Smooth muscle cell (in vitro differentiated cells): ENCODE measurements around the gene NUDCD3. TPM values are rescaled to one million over a fixed set of nuclear protein-coding genes. Genes with fewer than 3 reads are reported as not detected.
A peak's percentile ranks its signal among the peaks of the same experiment; 100 is the strongest.

ENCODE experiments used
- DNase-seq: peaks from one replicate; lab custom pipeline; 2025; ENCODE audit not compliant: unreplicated experiment; lab: John Stamatoyannopoulos, UW
- H2AFZ ChIP-seq: fragments of 200-600 bp; sonication (generic); 2 replicates; pipeline ENCODE4 v1.6.0; 2016; ENCODE audit warnings: antibody characterized with exemption, low read depth, mild to moderate bottlenecking
- H3F3A ChIP-seq: fragments of 200-600 bp; sonication (generic); 2 replicates; pipeline ENCODE4 v1.6.0; 2017; ENCODE audit warnings: antibody characterized with exemption, low read depth
- H3K27ac ChIP-seq: fragments of 200-600 bp; sonication (generic); 2 replicates; pipeline ENCODE4 v1.5.1; 2016; ENCODE audit warnings: low read depth, mild to moderate bottlenecking
- H3K27me3 ChIP-seq: fragments of 200-600 bp; sonication (generic); 2 replicates; pipeline ENCODE4 v1.6.1; 2016; ENCODE audit warnings: low read depth, mild to moderate bottlenecking
- H3K36me3 ChIP-seq: fragments of 200-600 bp; sonication (generic); 2 replicates; pipeline ENCODE4 v1.5.1; 2016; ENCODE audit warnings: low read depth
- H3K4me1 ChIP-seq: fragments of 200-600 bp; sonication (generic); 2 replicates; pipeline ENCODE4 v1.5.1; 2016; ENCODE audit warnings: low read depth
- H3K4me2 ChIP-seq: fragments of 200-600 bp; sonication (generic); 2 replicates; pipeline ENCODE4 v1.6.0; 2016; ENCODE audit warnings: mild to moderate bottlenecking
- H3K4me3 ChIP-seq: fragments of 200-600 bp; sonication (generic); 2 replicates; pipeline ENCODE4 v1.5.1; 2016; ENCODE audit warnings: mild to moderate bottlenecking
- H3K79me2 ChIP-seq: fragments of 200-600 bp; sonication (generic); 2 replicates; pipeline ENCODE4 v1.6.0; 2016; ENCODE audit warnings: low read depth, mild to moderate bottlenecking
- H3K9ac ChIP-seq: fragments of 200-600 bp; sonication (generic); 2 replicates; pipeline ENCODE4 v1.6.0; 2016; ENCODE audit warnings: low read depth
- H3K9me3 ChIP-seq: fragments of 200-600 bp; sonication (generic); replicated peaks from 2 replicates; pipeline ENCODE4 v1.5.1; 2016; ENCODE audit warnings: low read depth
- H4K20me1 ChIP-seq: fragments of 200-600 bp; sonication (generic); 2 replicates; pipeline ENCODE4 v1.6.0; 2016; ENCODE audit warnings: low read depth
- WGBS: methylation state at CpG from one replicate; pipeline ENCODE4 v1.1.7; 2016; ENCODE audit warnings: low lambda C conversion rate; 5-methylcytosine and 5-hydroxymethylcytosine counted together
- polyA plus RNA-seq: library from polyadenylated mRNA; unstranded; fragments of >200 nt; fragmentation: Nextera tagmentation; extraction: Ambion mirVana; gene quantifications from 2 replicates; pipeline ENCODE4 v1.2.1, GENCODE V29; 2016
- total RNA-seq: library from RNA; depleted of rRNA; stranded (reverse); fragments of >200 nt; gene quantifications from 2 replicates; pipeline ENCODE4 v1.2.3, GENCODE V29; 2014
- TF ChIP-seq, protein P1 (sequence below): fragments of 200-600 bp; sonication (generic); IDR thresholded peaks from 2 replicates; pipeline ENCODE4 v1.5.1; 2017; ENCODE audit warnings: borderline replicate concordance, mild to moderate bottlenecking, antibody characterized with exemption; ENCODE audit not compliant: insufficient read depth, poor library complexity, severe bottlenecking

The NUDCD3 gene
- total and polyA plus RNA-seq, 2 experiments from 2014 or later: 32.2 to 56.3 TPM

DNA sequence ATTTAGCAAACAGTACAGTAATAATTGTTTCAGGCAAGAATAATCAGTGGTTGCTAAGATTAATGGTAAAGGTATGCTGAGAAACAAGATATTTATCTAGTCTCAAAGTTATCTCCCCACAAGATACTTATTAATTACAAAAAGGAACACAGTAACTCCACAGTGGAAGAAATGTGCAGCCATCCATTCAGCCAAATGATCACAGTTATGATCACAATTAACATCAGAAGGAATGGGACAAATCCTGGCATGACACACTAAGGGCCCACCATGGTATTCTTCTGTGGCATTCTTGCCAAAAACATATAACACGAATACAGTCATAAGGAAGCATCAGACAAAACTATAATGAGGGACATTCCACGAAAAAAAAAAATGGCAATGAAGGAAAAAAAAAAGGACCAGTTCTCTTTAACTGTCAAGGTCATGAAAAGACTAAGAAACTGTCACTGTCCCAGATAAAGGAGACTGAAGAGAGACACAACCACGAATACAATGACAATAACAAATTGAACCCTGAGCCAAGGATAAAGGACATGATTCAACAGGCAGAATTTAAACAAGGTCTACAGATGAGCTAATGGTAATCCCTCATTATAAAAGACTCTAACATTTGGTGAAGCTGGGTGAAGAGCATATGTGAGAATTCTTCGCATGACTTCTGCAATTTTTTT lies 20.9 kb downstream of the NUDCD3 start:
- WGBS: 62% methylated on average over 4 of the region's 4 CpGs
- Histone ChIP-seq H3K9me3 (no peaks in the 10 kb centered on the region), H3K4me3 (no peak overlapping the region), H3K4me2 (peak overlapping the region; percentile 19), H2AFZ (no peak overlapping the region), H3K4me1 (no peaks in the 10 kb centered on the region), H3K9ac (no peak overlapping the region), H3K79me2 (peaks cover 58% of the 10 kb centered on the region), H3F3A (peaks cover 8% of the 10 kb centered on the region), H3K27me3 (no peaks in the 10 kb centered on the region), H3K36me3 (no peaks in the 10 kb centered on the region), H4K20me1 (peaks cover 99% of the 10 kb centered on the region), H3K27ac (peak overlapping the region; percentile 35)
- TF ChIP-seq, protein P1, sequence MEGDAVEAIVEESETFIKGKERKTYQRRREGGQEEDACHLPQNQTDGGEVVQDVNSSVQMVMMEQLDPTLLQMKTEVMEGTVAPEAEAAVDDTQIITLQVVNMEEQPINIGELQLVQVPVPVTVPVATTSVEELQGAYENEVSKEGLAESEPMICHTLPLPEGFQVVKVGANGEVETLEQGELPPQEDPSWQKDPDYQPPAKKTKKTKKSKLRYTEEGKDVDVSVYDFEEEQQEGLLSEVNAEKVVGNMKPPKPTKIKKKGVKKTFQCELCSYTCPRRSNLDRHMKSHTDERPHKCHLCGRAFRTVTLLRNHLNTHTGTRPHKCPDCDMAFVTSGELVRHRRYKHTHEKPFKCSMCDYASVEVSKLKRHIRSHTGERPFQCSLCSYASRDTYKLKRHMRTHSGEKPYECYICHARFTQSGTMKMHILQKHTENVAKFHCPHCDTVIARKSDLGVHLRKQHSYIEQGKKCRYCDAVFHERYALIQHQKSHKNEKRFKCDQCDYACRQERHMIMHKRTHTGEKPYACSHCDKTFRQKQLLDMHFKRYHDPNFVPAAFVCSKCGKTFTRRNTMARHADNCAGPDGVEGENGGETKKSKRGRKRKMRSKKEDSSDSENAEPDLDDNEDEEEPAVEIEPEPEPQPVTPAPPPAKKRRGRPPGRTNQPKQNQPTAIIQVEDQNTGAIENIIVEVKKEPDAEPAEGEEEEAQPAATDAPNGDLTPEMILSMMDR: no peak
- no peak for DNase-seq

DNA sequence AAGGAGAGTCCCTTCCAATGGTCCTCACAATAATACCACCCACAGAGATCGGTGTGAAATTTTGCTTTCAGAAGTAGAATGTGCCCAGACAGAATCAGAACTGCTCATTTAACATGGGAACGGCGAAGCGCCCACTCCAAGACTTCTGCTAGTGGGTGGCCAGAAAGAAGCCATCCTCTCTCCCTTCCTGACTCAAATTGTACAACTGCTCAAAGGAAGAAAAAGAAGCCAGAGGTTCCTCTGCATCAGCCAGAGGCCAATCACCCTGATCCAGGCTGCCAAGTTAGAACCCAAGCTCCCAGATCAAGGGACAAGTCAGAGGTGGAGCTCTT lies 23.3 kb downstream of the NUDCD3 start:
- no peak overlapping the region for H3K4me3 ChIP-seq
- TF ChIP-seq, protein P1: no peak
- no peak for DNase-seq
- H3K27me3 ChIP-seq: no peaks in the 10 kb centered on the region
- H4K20me1 ChIP-seq: peaks cover 97% of the 10 kb centered on the region
- H3K9me3 ChIP-seq: no peaks in the 10 kb centered on the region
- H3F3A ChIP-seq: peaks cover 8% of the 10 kb centered on the region
- no peak overlapping the region for H2AFZ ChIP-seq
- H3K9ac ChIP-seq: no peak overlapping the region
- no peak overlapping the region for H3K4me2 ChIP-seq
- H3K4me1 ChIP-seq: no peaks in the 10 kb centered on the region
- H3K79me2 ChIP-seq: peaks cover 62% of the 10 kb centered on the region
- no peaks in the 10 kb centered on the region for H3K36me3 ChIP-seq
- no peak overlapping the region for H3K27ac ChIP-seq
- 98% methylated on average over 4 of the region's 4 CpGs for WGBS

DNA sequence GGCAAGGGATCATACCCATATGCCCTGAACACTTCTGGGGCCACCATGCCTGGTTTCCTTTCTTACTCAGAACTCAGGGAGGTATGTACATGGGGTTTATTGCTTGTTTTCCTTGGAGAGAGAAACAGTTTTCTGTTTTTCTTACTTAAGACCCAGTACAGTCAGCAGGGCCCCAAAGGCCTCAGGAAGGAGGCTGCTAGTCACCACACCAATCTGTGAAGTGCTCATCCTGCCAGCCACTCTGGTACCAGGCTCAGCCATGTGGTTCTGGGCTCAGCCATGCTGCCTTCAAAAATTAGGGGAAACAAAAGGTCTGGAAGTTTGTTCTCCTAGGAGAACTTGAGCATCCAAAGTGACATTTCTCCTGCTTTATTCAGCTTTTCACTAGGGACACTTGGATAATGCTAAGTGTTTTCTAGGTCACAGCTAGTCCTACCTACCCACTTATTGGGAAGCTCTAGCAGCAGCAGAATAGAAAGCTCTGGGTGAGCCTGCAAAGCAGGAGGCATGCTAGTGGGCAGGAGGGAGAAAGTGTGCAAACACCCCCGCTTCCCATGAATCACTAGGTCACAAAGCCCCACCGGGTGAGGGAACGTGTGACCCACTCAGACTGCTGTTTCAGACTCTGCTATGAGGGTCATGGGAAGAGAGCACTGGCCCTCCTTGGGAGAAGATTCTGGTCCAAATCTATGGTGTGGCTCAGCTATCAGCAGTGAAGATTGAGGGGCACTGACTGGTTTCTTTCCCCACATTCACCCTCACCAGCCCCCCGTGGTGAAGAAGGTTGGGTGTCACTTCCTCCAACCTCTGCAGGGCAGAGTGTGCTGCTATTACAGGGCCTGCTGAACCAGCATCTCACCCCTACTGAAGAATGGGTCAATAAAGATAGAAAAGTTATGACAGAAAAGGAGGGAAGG lies 23.9 kb downstream of the NUDCD3 start:
- Histone ChIP-seq H3K4me1 (no peaks in the 10 kb centered on the region), H3K9me3 (no peaks in the 10 kb centered on the region), H3K27me3 (no peaks in the 10 kb centered on the region), H3K9ac (no peak overlapping the region), H3K4me2 (no peak overlapping the region), H3K79me2 (peaks cover 65% of the 10 kb centered on the region), H3K36me3 (no peaks in the 10 kb centered on the region), H3K4me3 (no peak overlapping the region), H4K20me1 (peaks cover 96% of the 10 kb centered on the region), H3K27ac (no peak overlapping the region), H3F3A (peaks cover 8% of the 10 kb centered on the region), H2AFZ (no peak overlapping the region)
- TF ChIP-seq, protein P1: no peak
- no peak for DNase-seq
- WGBS: 67% methylated on average over 4 of the region's 4 CpGs
